Suprapubic skin (tissue), 3 donors: ENCODE data around the gene INPP4B.

Experiments used
- CTCF ChIP-seq, 2 donors: fragments of 200-600 bp in 1 of 2; fragments of 450-650 bp in 1 of 2; sonication (generic) in 1 of 2; IDR thresholded peaks; one replicate each; pipeline ENCODE4 v1.5.1; 2016 to 2019; ENCODE audit warnings: antibody characterized with exemption in 2 of 2, mild to moderate bottlenecking in 1 of 2, moderate library complexity in 1 of 2
- EP300 ChIP-seq: sonication (generic); formaldehyde crosslinking; IDR thresholded peaks from one replicate; pipeline ENCODE4 v1.6.1; 2017; ENCODE audit warnings: antibody characterized with exemption
- POLR2A ChIP-seq, 2 donors: fragments of 450-650 bp; IDR thresholded peaks; one replicate each; pipeline ENCODE4 v1.6.1; 2017; ENCODE audit warnings: antibody characterized with exemption in 2 of 2, mild to moderate bottlenecking in 2 of 2, moderate library complexity in 2 of 2

- TF ChIP-seq CTCF (IDR thresholded peaks at IDR 0.05) (no peak), POLR2A (IDR thresholded peaks at IDR 0.05) (no peak), EP300 (no peak)
These were observed 238.1 kb downstream of the INPP4B start for GRCh38 chr4:142607976-142608375.
